Loucy (cell line): ENCODE results near the gene GPHN.

Experiments used
- H2AFZ ChIP-seq: fragments of 200-600 bp; sonication (generic); 2 replicates; pipeline ENCODE4 v1.6.0; 2016; ENCODE audit warnings: antibody characterized with exemption, mild to moderate bottlenecking, low read length, moderate library complexity
- H3F3A ChIP-seq: fragments of 200-600 bp; 2 replicates; pipeline ENCODE4 v1.6.0; 2016; ENCODE audit warnings: antibody characterized with exemption, low read depth, mild to moderate bottlenecking
- H3K27me3 ChIP-seq: fragments of 200-600 bp; sonication (generic); 2 replicates; pipeline ENCODE4 v1.6.1; 2014; ENCODE audit warnings: low read length, mild to moderate bottlenecking; ENCODE audit not compliant: insufficient read depth, poor library complexity, severe bottlenecking
- H3K36me3 ChIP-seq: fragments of 200-600 bp; sonication (generic); 2 replicates; pipeline ENCODE4 v1.6.1; 2016; ENCODE audit warnings: low read length; ENCODE audit not compliant: insufficient read depth
- H3K4me1 ChIP-seq: fragments of 200-600 bp; sonication (generic); 2 replicates; pipeline ENCODE4 v1.5.1; 2014; ENCODE audit warnings: low read length, mild to moderate bottlenecking; ENCODE audit not compliant: insufficient read depth, poor library complexity, severe bottlenecking
- H3K4me2 ChIP-seq: fragments of 200-600 bp; sonication (generic); 2 replicates; pipeline ENCODE4 v1.6.0; 2014; ENCODE audit warnings: antibody characterized with exemption, low read length, low read depth, mild to moderate bottlenecking; ENCODE audit not compliant: poor library complexity, severe bottlenecking
- H3K4me3 ChIP-seq: fragments of 200-600 bp; sonication (generic); 2 replicates; pipeline ENCODE4 v1.5.1; 2014; ENCODE audit warnings: low read length, mild to moderate bottlenecking, mixed read lengths; ENCODE audit not compliant: poor library complexity, severe bottlenecking
- H3K79me2 ChIP-seq: fragments of 200-600 bp; sonication (generic); 2 replicates; pipeline ENCODE4 v1.6.1; 2014; ENCODE audit warnings: low read length; ENCODE audit not compliant: insufficient read depth
- H3K9ac ChIP-seq: fragments of 200-600 bp; sonication (generic); 2 replicates; pipeline ENCODE4 v1.6.0; 2014; ENCODE audit warnings: mild to moderate bottlenecking, low read depth, low read length, moderate library complexity; ENCODE audit not compliant: poor library complexity, severe bottlenecking
- H3K9me2 ChIP-seq: fragments of 200-600 bp; sonication (generic); replicated peaks from 2 replicates; pipeline ENCODE4 v1.6.1; 2016; ENCODE audit warnings: low read depth, low read length, mixed read lengths
- H3K9me3 ChIP-seq: fragments of 200-600 bp; sonication (generic); 2 replicates; pipeline ENCODE4 v1.6.1; 2014; ENCODE audit warnings: mild to moderate bottlenecking, antibody characterized with exemption, low read length, low read depth; ENCODE audit not compliant: insufficient read depth
- H4K20me1 ChIP-seq: fragments of 200-600 bp; sonication (generic); 2 replicates; pipeline ENCODE4 v1.6.0; 2014; ENCODE audit warnings: antibody characterized with exemption, low read length, mild to moderate bottlenecking; ENCODE audit not compliant: insufficient read depth, poor library complexity, severe bottlenecking
- EZH2phosphoT487 ChIP-seq: fragments of 200-600 bp; IDR thresholded peaks from 2 replicates; pipeline ENCODE4 v1.6.1; 2018; ENCODE audit warnings: antibody characterized with exemption, mild to moderate bottlenecking, moderate library complexity, borderline replicate concordance
- TF ChIP-seq, protein P1 (sequence below): fragments of 200-600 bp; sonication (generic); conservative IDR thresholded peaks from 2 replicates; pipeline ENCODE4 v1.5.1; 2014; ENCODE audit warnings: mild to moderate bottlenecking, antibody characterized with exemption, low read length

GPHN gene

DNA sequence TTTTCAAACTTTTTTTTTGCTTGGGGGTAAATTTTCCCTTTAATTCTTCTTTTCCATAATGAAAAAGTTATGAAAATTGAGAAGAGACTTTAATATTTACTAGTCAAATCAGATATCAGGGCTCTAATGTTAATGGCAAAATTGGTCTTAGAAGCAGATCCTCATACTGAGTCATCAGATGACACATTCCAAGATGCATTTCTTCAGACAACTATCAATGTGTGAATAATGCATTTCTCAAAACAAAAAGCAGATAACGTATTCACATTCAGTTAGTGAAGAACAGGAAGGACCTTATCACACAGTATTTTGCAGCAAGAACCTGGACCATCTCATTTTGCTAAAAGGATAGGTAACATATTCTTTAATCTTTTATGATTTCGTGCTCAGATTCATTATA lies 130.7 kb downstream of the GPHN start:
- Histone ChIP-seq H3K36me3 (no peaks in the 10 kb centered on the region), H4K20me1 (no peaks in the 10 kb centered on the region), H3K4me3 (no peak overlapping the region), H3F3A (no peaks in the 10 kb centered on the region), H3K27me3 (no peaks in the 10 kb centered on the region), H2AFZ (no peak overlapping the region), H3K9me3 (no peaks in the 10 kb centered on the region), H3K9ac (no peak overlapping the region), H3K4me1 (peaks cover 13% of the 10 kb centered on the region), H3K79me2 (peaks cover 6% of the 10 kb centered on the region; the same call in 1 of the 2 replicates), H3K9me2 (no peaks in the 10 kb centered on the region), H3K4me2 (no peak overlapping the region)
- TF ChIP-seq, protein P1, sequence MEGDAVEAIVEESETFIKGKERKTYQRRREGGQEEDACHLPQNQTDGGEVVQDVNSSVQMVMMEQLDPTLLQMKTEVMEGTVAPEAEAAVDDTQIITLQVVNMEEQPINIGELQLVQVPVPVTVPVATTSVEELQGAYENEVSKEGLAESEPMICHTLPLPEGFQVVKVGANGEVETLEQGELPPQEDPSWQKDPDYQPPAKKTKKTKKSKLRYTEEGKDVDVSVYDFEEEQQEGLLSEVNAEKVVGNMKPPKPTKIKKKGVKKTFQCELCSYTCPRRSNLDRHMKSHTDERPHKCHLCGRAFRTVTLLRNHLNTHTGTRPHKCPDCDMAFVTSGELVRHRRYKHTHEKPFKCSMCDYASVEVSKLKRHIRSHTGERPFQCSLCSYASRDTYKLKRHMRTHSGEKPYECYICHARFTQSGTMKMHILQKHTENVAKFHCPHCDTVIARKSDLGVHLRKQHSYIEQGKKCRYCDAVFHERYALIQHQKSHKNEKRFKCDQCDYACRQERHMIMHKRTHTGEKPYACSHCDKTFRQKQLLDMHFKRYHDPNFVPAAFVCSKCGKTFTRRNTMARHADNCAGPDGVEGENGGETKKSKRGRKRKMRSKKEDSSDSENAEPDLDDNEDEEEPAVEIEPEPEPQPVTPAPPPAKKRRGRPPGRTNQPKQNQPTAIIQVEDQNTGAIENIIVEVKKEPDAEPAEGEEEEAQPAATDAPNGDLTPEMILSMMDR = no peak
- TF ChIP-seq EZH2phosphoT487 = no peak

DNA sequence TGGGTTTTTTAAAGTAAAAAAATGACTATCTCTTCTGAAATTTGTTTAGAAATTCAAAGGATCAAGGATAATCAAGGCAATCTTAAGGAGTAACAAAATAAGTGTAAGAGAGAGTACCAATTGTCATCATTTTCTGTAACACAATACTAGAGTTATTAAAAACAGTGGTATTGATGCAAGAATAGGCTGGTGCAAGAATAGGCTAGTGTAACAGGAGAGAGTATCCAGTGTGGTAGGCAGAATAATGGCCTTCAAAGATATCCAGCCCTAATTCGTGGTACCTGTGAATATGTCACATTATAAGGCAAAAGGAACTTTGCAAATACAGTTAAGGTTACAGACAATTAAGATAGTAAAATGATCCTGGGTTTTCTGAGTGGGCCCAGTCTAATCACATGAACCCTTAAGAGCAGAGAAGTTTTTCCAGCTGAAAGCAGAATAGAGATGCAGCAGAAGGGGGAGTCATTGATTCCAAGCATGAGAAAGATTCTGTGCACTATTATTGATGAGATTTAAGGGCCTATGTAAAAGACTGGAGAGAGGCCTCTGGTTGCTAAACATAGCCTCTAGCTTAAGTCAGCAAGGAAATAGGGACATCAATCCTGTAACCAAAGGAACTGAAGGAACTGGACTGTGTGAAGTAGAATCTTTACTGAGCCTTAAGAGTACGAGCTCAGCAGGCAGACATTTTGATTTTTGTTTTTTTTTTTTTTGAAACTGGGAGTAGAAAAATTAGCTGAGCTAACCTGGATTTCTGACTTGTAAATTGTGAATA lies 134.1 kb downstream of the GPHN start:
- Histone ChIP-seq H3K4me3 (no peak overlapping the region), H3K9ac (no peak overlapping the region), H3F3A (no peaks in the 10 kb centered on the region), H3K4me1 (peaks cover 3% of the 10 kb centered on the region), H3K9me2 (no peaks in the 10 kb centered on the region), H3K36me3 (no peaks in the 10 kb centered on the region), H4K20me1 (no peaks in the 10 kb centered on the region), H3K27me3 (no peaks in the 10 kb centered on the region), H2AFZ (no peak overlapping the region), H3K9me3 (no peaks in the 10 kb centered on the region), H3K4me2 (no peak overlapping the region), H3K79me2 (no peaks in the 10 kb centered on the region)
- TF ChIP-seq EZH2phosphoT487 = no peak
- TF ChIP-seq, protein P1 = no peak

DNA sequence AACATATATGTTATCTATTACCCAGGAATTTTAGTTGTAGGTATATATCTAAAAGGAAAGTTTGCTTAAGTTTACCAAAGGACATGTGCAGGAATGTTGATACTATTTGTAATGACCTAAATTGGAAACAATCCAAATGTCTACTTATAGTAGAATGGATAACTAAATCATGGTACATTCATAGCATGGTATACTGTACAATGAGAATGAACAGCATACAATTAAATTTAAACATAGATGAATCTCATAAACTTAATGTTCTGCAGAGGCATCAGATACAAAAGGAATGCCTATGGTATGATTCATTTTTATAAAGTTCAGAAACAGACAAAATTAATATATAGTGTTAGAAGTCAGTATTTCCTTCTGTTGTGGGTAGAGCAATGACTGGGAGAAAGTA lies 135.4 kb downstream of the GPHN start:
- Histone ChIP-seq H3K9me2 (no peaks in the 10 kb centered on the region), H3F3A (no peaks in the 10 kb centered on the region), H3K36me3 (no peaks in the 10 kb centered on the region), H3K27me3 (no peaks in the 10 kb centered on the region), H3K9ac (no peak overlapping the region), H2AFZ (no peak overlapping the region), H4K20me1 (no peaks in the 10 kb centered on the region), H3K4me3 (no peak overlapping the region), H3K79me2 (no peaks in the 10 kb centered on the region), H3K4me1 (peaks cover 3% of the 10 kb centered on the region), H3K9me3 (no peaks in the 10 kb centered on the region), H3K4me2 (no peak overlapping the region)
- TF ChIP-seq, protein P1 = no peak
- TF ChIP-seq EZH2phosphoT487 = no peak
